ENCODE results near the gene CPXM2.

CPXM2 gene

DNA sequence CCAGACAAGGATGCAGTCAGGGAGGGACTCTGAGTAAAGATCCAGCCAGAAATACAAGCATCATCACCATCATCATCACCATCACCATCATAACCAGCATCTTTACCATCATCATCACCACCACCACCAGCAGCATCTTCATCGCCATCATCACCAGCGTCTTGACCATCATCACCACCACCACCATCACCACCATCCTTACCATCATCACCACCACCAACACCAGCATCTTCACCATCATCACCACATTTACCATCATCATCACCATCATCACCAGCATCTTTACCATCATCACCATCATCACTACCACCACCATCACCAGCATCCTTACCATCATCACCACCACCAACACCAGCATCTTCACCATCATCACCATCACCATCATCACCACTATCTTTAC is 44.1 kb upstream of the CPXM2 start:
- Histone ChIP-seq H3K9ac (no peak overlapping the region), H3K4me1 (ENCODE audit: low read depth, poor library complexity, severe bottlenecking) (no peaks in the 10 kb centered on the region), H3K4me3 (IDR thresholded peaks at IDR 0.05; ENCODE audit: insufficient read depth, low read depth, low read length) (no peak overlapping the region), H4K20me1 (ENCODE audit: insufficient read depth) (no peaks in the 10 kb centered on the region), H3K36me3 (ENCODE audit: insufficient read depth) (no peaks in the 10 kb centered on the region), H3K79me2 (ENCODE audit: insufficient read depth, low read depth) (no peaks in the 10 kb centered on the region), H3K27me3 (ENCODE audit: insufficient read depth, low read depth) (no peaks in the 10 kb centered on the region), H3K27ac (no peak overlapping the region), H3K4me2 (no peak overlapping the region), H2AFZ (ENCODE audit: low read depth) (no peak overlapping the region)
- TF ChIP-seq, protein P1, sequence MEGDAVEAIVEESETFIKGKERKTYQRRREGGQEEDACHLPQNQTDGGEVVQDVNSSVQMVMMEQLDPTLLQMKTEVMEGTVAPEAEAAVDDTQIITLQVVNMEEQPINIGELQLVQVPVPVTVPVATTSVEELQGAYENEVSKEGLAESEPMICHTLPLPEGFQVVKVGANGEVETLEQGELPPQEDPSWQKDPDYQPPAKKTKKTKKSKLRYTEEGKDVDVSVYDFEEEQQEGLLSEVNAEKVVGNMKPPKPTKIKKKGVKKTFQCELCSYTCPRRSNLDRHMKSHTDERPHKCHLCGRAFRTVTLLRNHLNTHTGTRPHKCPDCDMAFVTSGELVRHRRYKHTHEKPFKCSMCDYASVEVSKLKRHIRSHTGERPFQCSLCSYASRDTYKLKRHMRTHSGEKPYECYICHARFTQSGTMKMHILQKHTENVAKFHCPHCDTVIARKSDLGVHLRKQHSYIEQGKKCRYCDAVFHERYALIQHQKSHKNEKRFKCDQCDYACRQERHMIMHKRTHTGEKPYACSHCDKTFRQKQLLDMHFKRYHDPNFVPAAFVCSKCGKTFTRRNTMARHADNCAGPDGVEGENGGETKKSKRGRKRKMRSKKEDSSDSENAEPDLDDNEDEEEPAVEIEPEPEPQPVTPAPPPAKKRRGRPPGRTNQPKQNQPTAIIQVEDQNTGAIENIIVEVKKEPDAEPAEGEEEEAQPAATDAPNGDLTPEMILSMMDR (conservative IDR thresholded peaks at IDR 0.05; ENCODE audit: low read depth, low read length), result no peak

DNA sequence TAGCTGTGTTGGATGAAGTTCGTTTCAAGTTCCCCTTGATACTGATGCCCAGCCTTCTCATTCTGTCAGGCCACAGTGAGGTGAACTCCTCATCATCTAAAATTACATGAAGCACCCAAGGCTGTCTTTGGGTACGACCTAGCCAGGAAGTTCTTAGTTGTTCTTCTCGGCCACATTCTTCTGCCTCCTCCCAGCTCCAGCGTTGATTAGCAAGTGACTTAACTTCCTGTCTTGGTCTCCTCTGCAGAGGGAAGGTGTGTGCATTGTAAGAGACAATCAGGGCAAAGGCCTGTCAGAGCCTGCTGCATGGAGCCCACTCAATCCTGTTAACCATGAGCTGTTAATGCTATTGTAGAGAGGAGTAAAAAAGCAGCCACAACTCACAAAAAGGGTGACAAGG is 43.2 kb upstream of the CPXM2 start:
- no peaks in the 10 kb centered on the region for H3K4me1 ChIP-seq (ENCODE audit: low read depth, poor library complexity, severe bottlenecking)
- no peaks in the 10 kb centered on the region for H3K79me2 ChIP-seq (ENCODE audit: insufficient read depth, low read depth)
- no peaks in the 10 kb centered on the region for H3K27me3 ChIP-seq (ENCODE audit: insufficient read depth, low read depth)
- no peaks in the 10 kb centered on the region for H4K20me1 ChIP-seq (ENCODE audit: insufficient read depth)
- H3K4me3 ChIP-seq (IDR thresholded peaks at IDR 0.05; ENCODE audit: insufficient read depth, low read depth, low read length), result no peak overlapping the region
- H3K36me3 ChIP-seq (ENCODE audit: insufficient read depth), result no peaks in the 10 kb centered on the region
- no peak overlapping the region for H3K4me2 ChIP-seq
- no peak overlapping the region for H2AFZ ChIP-seq (ENCODE audit: low read depth)
- TF ChIP-seq, protein P1 (conservative IDR thresholded peaks at IDR 0.05; ENCODE audit: low read depth, low read length), result no peak
- no peak overlapping the region for H3K27ac ChIP-seq
- H3K9ac ChIP-seq, result no peak overlapping the region

DNA sequence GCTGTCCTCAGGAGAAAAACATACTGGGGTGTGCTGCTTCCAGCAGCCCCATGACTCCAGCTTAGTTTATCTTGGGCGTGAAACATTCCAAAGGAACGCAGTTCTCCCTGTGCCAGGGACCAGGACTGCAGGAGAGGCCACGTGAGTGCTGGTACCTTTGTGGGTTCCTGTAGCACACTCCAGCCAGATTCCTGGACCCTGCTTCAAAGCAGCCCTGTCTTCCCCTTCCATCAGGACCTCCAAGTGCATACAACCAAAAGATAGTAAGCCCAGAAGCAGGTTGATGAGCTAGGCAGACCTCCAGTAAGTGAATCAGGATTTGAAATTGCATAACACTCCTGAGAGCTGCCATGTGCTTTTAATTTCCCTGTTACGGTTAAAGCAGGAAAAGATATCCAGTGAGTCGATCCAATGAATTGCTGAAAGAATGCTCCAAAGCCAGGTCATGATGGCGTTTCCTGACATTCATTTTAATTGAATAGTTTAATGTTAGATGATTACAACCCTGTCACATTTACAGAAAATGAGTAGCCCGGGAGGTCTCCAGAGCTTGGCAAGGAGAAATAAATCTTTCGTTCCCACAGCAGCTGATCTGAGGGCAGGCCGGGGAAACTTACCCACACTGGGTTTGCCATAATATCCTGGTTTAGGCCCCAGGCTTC is 38.9 kb upstream of the CPXM2 start:
- Histone ChIP-seq H3K9ac (no peak overlapping the region), H3K4me1 (ENCODE audit: low read depth, poor library complexity, severe bottlenecking) (peaks cover 17% of the 10 kb centered on the region), H3K4me2 (no peak overlapping the region), H3K4me3 (IDR thresholded peaks at IDR 0.05; ENCODE audit: insufficient read depth, low read depth, low read length) (no peak overlapping the region), H3K79me2 (ENCODE audit: insufficient read depth, low read depth) (no peaks in the 10 kb centered on the region), H2AFZ (ENCODE audit: low read depth) (no peak overlapping the region), H3K27ac (no peak overlapping the region), H3K36me3 (ENCODE audit: insufficient read depth) (no peaks in the 10 kb centered on the region), H4K20me1 (ENCODE audit: insufficient read depth) (no peaks in the 10 kb centered on the region), H3K27me3 (ENCODE audit: insufficient read depth, low read depth) (no peaks in the 10 kb centered on the region)
- TF ChIP-seq, protein P1 (conservative IDR thresholded peaks at IDR 0.05; ENCODE audit: low read depth, low read length), result no peak

DNA sequence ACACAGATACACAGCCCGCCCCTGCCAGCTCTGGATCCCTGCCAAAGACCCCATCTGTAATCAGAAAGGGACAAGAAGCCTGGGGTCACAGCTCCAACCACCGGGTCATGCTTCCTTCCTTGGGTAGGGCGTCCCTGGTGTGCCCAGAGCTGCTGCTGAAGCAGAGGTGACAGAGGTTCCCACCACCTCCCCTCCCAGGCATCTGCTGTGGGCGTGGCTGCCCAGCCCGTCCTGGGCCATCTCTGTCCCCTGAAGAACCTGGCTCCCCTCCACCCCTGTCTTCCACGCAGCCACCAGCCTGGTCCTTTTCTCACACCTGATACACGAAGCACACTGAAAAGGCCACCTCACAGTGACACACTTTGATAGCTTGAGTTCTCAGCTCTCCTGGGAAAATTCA is 38.2 kb upstream of the CPXM2 start:
- no peak overlapping the region for H2AFZ ChIP-seq (ENCODE audit: low read depth)
- H3K4me1 ChIP-seq (ENCODE audit: low read depth, poor library complexity, severe bottlenecking), result peaks cover 17% of the 10 kb centered on the region
- no peak overlapping the region for H3K4me3 ChIP-seq (IDR thresholded peaks at IDR 0.05; ENCODE audit: insufficient read depth, low read depth, low read length)
- no peak overlapping the region for H3K27ac ChIP-seq
- H3K36me3 ChIP-seq (ENCODE audit: insufficient read depth), result no peaks in the 10 kb centered on the region
- TF ChIP-seq, protein P1 (conservative IDR thresholded peaks at IDR 0.05; ENCODE audit: low read depth, low read length), result no peak
- H3K9ac ChIP-seq, result no peak overlapping the region
- no peaks in the 10 kb centered on the region for H3K79me2 ChIP-seq (ENCODE audit: insufficient read depth, low read depth)
- H3K27me3 ChIP-seq (ENCODE audit: insufficient read depth, low read depth), result no peaks in the 10 kb centered on the region
- H4K20me1 ChIP-seq (ENCODE audit: insufficient read depth), result no peaks in the 10 kb centered on the region
- H3K4me2 ChIP-seq, result no peak overlapping the region

Data from KMS-11 (cell line).